OCI-LY3 (cell line): Measurements from ENCODE around the gene HEG1.

Experiments
- CTCF ChIP-seq: fragments of 200-600, 300-600 bp; sonication (generic); IDR thresholded peaks from 2 replicates; pipeline ENCODE4 v1.5.1; 2014; ENCODE audit warnings: antibody characterized with exemption, low read length, low read depth
- EZH2phosphoT487 ChIP-seq: fragments of 200-600 bp; shearing (Covaris generic); IDR thresholded peaks from 2 replicates; pipeline ENCODE4 v1.6.1; 2018; ENCODE audit warnings: antibody characterized with exemption, mixed run types, low read depth

- TF ChIP-seq CTCF (no peak), EZH2phosphoT487 (no peak)
Measured at GRCh38 chr3:125055331-125055912, 375 bp downstream of the HEG1 start.
